Measurements from ENCODE around the gene KDM6A.

The KDM6A gene

DNA sequence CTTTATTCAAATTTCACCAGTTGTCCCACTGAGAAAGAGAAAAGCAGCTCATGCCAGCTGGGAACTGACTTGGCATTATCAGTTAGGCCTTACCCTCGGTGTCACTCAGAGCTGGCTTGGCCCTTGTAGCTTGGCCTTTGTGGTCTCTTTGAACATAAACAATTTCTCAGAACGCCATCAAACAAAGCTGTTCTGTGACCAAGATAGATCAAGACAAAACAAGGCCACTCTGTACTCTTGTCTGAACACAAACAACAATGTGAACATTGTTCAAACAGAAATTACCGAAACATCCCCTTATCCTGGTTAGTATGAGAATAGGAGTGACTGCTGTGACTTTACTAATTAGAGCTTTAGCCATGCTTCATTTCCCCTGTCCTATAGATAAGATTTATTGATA lies 270.5 kb downstream of the KDM6A start:
- H3K27ac ChIP-seq (ENCODE audit: low read depth in 2 of 2, low read length in 2 of 2) = no peak overlapping the region
- H3K4me3 ChIP-seq (ENCODE audit: low read length in 2 of 2) = no peak overlapping the region
- H3K36me3 ChIP-seq (ENCODE audit: control insufficient read depth in 2 of 2, insufficient read depth in 2 of 2, low read length in 2 of 2) = no peaks in the 10 kb centered on the region
- H3K27me3 ChIP-seq (ENCODE audit: control insufficient read depth in 2 of 2, insufficient read depth in 2 of 2, low read length in 2 of 2) = peaks cover 0 to 4% of the 10 kb centered on the region in 2 donors
- no peak overlapping the region for H3K9ac ChIP-seq (ENCODE audit: low read depth in 1 of 2, low read length in 2 of 2)
- H3K9me3 ChIP-seq (ENCODE audit: control insufficient read depth in 2 of 2, low read length in 2 of 2) = no peaks in the 10 kb centered on the region
- no peaks in the 10 kb centered on the region for H3K4me1 ChIP-seq (ENCODE audit: control insufficient read depth in 2 of 2, insufficient read depth in 2 of 2, low read length in 2 of 2)

DNA sequence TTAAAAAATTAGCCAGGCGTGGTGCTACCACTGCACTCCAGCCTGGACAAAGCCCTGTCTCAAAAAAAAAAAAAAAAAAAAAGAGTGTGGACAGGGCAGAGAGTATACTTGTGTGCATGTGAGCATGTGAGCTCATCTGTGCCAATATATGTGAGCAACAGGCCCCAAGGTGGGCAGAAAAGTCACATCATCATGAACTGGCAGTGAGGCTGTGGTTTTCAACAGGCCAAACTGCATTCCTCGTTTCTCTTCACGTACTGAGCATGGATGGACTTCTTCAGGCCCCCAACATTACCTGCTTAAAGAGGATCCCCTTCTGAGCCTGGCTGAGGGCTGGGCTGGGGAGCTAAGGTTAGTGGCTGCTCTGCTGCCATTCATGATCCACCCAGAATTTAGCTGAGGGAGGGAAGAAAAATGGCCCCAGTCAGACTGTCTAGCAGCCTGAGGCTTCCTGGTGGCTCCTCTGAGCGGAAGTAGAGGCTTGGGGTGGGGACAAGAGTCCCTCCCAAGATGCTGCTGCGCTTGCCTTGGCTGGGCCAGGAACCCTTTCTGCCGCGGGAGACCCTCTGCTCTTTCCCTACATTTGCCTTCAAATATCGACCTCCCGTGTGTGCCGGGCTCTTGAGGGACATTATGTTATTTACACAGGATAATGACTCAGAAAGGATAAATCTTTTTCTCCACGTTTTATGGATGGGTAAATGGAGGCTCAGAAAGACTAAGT lies 272.7 kb downstream of the KDM6A start:
- peaks cover 0 to 4% of the 10 kb centered on the region in 2 donors for H3K27me3 ChIP-seq (ENCODE audit: control insufficient read depth in 2 of 2, insufficient read depth in 2 of 2, low read length in 2 of 2)
- H3K36me3 ChIP-seq (ENCODE audit: control insufficient read depth in 2 of 2, insufficient read depth in 2 of 2, low read length in 2 of 2) = no peaks in the 10 kb centered on the region
- no peak overlapping the region for H3K4me3 ChIP-seq (ENCODE audit: low read length in 2 of 2)
- H3K27ac ChIP-seq (ENCODE audit: low read depth in 2 of 2, low read length in 2 of 2) = no peak overlapping the region
- H3K4me1 ChIP-seq (ENCODE audit: control insufficient read depth in 2 of 2, insufficient read depth in 2 of 2, low read length in 2 of 2) = no peaks in the 10 kb centered on the region
- H3K9me3 ChIP-seq (ENCODE audit: control insufficient read depth in 2 of 2, low read length in 2 of 2) = no peaks in the 10 kb centered on the region
- no peak overlapping the region for H3K9ac ChIP-seq (ENCODE audit: low read depth in 1 of 2, low read length in 2 of 2)

DNA sequence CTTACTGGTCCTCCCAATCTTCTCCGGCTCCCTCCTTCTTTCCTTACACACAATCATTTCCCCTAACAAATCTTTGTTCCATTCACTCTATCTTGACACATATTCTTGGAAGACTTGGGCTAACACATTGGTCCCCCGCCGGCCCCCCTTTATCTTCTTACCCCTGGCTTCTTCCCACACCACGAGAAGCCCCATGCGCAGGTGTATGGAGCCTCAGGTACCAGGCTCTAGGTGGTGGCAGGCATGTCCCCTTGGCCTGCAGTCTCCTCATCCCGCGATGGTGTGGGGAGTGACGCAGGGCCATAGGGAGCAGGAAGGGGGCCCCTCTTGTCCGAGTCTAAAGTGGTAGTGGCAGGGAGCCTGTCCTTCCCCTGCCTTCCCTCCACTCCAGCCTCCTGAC lies 277.8 kb downstream of the KDM6A start:
- Histone ChIP-seq H3K9ac (ENCODE audit: low read depth in 1 of 2, low read length in 2 of 2) (no peak overlapping the region), H3K9me3 (ENCODE audit: control insufficient read depth in 2 of 2, low read length in 2 of 2) (no peaks in the 10 kb centered on the region), H3K27me3 (ENCODE audit: control insufficient read depth in 2 of 2, insufficient read depth in 2 of 2, low read length in 2 of 2) (peaks cover 0 to 4% of the 10 kb centered on the region in 2 donors), H3K4me1 (ENCODE audit: control insufficient read depth in 2 of 2, insufficient read depth in 2 of 2, low read length in 2 of 2) (no peaks in the 10 kb centered on the region), H3K36me3 (ENCODE audit: control insufficient read depth in 2 of 2, insufficient read depth in 2 of 2, low read length in 2 of 2) (no peaks in the 10 kb centered on the region), H3K27ac (ENCODE audit: low read depth in 2 of 2, low read length in 2 of 2) (no peak overlapping the region), H3K4me3 (ENCODE audit: low read length in 2 of 2) (no peak overlapping the region)

DNA sequence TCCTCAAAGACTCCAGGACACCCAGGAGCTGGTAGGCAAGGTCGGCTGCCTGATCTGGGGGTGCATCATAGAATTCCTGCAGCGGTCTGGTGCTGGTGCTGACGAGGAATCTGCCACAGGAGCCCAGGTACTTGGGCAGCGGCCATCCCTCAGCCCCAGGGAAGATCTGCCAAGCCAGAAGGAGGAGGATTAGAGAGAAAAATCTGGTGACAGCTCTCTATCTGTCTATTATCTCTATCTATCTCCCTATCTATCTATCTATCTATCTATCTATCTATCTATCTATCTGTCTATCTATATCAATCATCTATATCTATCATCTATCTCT lies 281.0 kb downstream of the KDM6A start:
- no peaks in the 10 kb centered on the region for H3K27me3 ChIP-seq (ENCODE audit: control insufficient read depth in 2 of 2, insufficient read depth in 2 of 2, low read length in 2 of 2)
- H3K9ac ChIP-seq (ENCODE audit: low read depth in 1 of 2, low read length in 2 of 2) = no peak overlapping the region

DNA sequence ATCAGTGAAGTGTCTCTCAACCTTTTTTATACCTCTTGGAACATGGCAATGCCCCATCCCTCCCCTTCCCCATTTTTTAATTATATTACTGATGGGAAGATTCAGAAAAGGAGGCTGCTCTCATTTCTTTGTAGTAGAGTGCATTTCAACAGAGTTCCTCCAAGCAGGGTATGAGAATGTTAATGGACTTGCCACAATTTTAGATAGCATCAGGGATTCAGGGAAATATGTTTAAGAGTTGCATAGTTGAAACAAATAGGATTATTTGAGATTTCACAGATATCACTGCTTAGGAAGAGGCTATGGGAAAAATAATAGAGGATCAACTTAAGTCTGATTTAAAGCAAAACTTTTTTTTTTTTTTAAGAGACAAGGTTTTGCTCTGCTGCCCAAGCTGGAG lies 281.5 kb downstream of the KDM6A start:
- H3K27me3 ChIP-seq (ENCODE audit: control insufficient read depth in 2 of 2, insufficient read depth in 2 of 2, low read length in 2 of 2) = peaks cover 0 to 2% of the 10 kb centered on the region in 2 donors
- H3K4me1 ChIP-seq (ENCODE audit: control insufficient read depth in 2 of 2, insufficient read depth in 2 of 2, low read length in 2 of 2) = no peaks in the 10 kb centered on the region
- no peaks in the 10 kb centered on the region for H3K9me3 ChIP-seq (ENCODE audit: control insufficient read depth in 2 of 2, low read length in 2 of 2)
- H3K36me3 ChIP-seq (ENCODE audit: control insufficient read depth in 2 of 2, insufficient read depth in 2 of 2, low read length in 2 of 2) = no peaks in the 10 kb centered on the region
- no peak overlapping the region for H3K27ac ChIP-seq (ENCODE audit: low read depth in 2 of 2, low read length in 2 of 2)
- no peak overlapping the region for H3K4me3 ChIP-seq (ENCODE audit: low read length in 2 of 2)
- no peak overlapping the region for H3K9ac ChIP-seq (ENCODE audit: low read depth in 1 of 2, low read length in 2 of 2)

More for the DNA sequence above, 281.0 kb downstream of the KDM6A start:
- Histone ChIP-seq H3K36me3 (ENCODE audit: control insufficient read depth in 2 of 2, insufficient read depth in 2 of 2, low read length in 2 of 2) (no peaks in the 10 kb centered on the region), H3K4me3 (ENCODE audit: low read length in 2 of 2) (no peak overlapping the region), H3K4me1 (ENCODE audit: control insufficient read depth in 2 of 2, insufficient read depth in 2 of 2, low read length in 2 of 2) (no peaks in the 10 kb centered on the region), H3K9me3 (ENCODE audit: control insufficient read depth in 2 of 2, low read length in 2 of 2) (no peaks in the 10 kb centered on the region), H3K27ac (ENCODE audit: low read depth in 2 of 2, low read length in 2 of 2) (no peak overlapping the region)

DNA sequence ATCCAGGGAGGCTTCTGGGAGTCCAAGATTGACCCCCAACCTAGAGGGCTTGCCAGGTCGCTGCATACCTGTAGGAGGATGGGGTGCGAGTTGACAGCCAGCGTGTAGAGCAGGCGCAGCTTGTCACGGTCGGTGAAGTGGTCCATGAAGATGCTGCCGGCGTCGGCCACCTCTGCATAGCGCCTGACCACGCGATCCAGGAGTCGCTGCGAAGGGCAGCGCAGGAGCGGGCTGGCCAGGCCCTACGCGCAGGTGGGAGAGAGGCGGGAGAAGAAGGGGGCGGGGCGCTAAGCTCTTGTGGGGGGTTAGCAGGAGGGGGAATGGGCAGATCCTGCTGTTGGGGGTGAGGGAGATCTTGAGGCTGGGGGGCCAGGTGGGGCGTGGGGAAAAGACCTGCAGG lies 284.7 kb downstream of the KDM6A start:
- H3K4me1 ChIP-seq (ENCODE audit: control insufficient read depth in 2 of 2, insufficient read depth in 2 of 2, low read length in 2 of 2) = no peaks in the 10 kb centered on the region

More for the DNA sequence above, 284.7 kb downstream of the KDM6A start:
- Histone ChIP-seq H3K36me3 (ENCODE audit: control insufficient read depth in 2 of 2, insufficient read depth in 2 of 2, low read length in 2 of 2) (no peaks in the 10 kb centered on the region), H3K4me3 (ENCODE audit: low read length in 2 of 2) (no peak overlapping the region), H3K9me3 (ENCODE audit: control insufficient read depth in 2 of 2, low read length in 2 of 2) (peaks cover 0 to 3% of the 10 kb centered on the region in 2 donors), H3K27me3 (ENCODE audit: control insufficient read depth in 2 of 2, insufficient read depth in 2 of 2, low read length in 2 of 2) (peaks cover 2 to 3% of the 10 kb centered on the region in 2 donors), H3K9ac (ENCODE audit: low read depth in 1 of 2, low read length in 2 of 2) (no peak overlapping the region), H3K27ac (ENCODE audit: low read depth in 2 of 2, low read length in 2 of 2) (no peak overlapping the region)

Data from mucosa of rectum (tissue), 2 donors.